Caco-2 (cell line): ENCODE data around the gene EFNA4. TPM values are rescaled to one million over a fixed set of nuclear protein-coding genes. Genes with fewer than 3 reads are reported as not detected.

Experiments
- BruUV-seq: library from RNA; stranded (reverse); fragments of 400-500 nt; replicated peaks from 2 replicates; lab custom pipeline; 2021; lab: Mats Ljungman, UMichigan
- CTCF ChIA-PET: fragments of 300-600 bp; sonication (Branson Sonifier 250); formaldehyde crosslinking; loops from one replicate; lab custom pipeline; 2022; ENCODE audit warnings: antibody characterized with exemption; lab: Charles Lee
- POLR2A ChIA-PET: fragments of 300-600 bp; sonication (Branson Sonifier 250); formaldehyde crosslinking; loops from one replicate; lab custom pipeline; 2022; ENCODE audit warnings: antibody characterized with exemption; lab: Charles Lee
- DNase-seq, 2 experiments: peaks; one replicate each; pipeline versions ENCODE4 v3.0.0 to v3.0.0-alpha.2; 2020 to 2022
- H3K27me3 ChIP-seq: replicated peaks from 2 replicates; pipeline ENCODE4 v1.6.0; 2011; ENCODE audit warnings: low read length; ENCODE audit not compliant: control insufficient read depth, insufficient read depth
- H3K36me3 ChIP-seq: 2 replicates; pipeline ENCODE4 v1.5.1; 2011; ENCODE audit warnings: low read length; ENCODE audit not compliant: control insufficient read depth, insufficient read depth
- H3K4me1 ChIP-seq: fragments of 250-450 bp; sonication (Bioruptor Pico); 2 replicates; pipeline ENCODE4 v1.5.1; 2020; ENCODE audit warnings: mild to moderate bottlenecking
- H3K4me3 ChIP-seq: 2 replicates; pipeline ENCODE4 v1.5.1; 2011; ENCODE audit warnings: low read depth, mild to moderate bottlenecking, control low read depth, low read length
- H3K9me3 ChIP-seq: fragments of 250-450 bp; sonication (Bioruptor Pico); 2 replicates; pipeline ENCODE4 v1.5.1; 2020; ENCODE audit warnings: mild to moderate bottlenecking, moderate library complexity
- H3K27ac Mint-ChIP-seq: one replicate; pipeline ENCODE4 v1.8.0; 2022; ENCODE audit warnings: mixed read lengths; ENCODE audit not compliant: unreplicated experiment
- H3K27me3 Mint-ChIP-seq: one replicate; pipeline ENCODE4 v1.8.0; 2022; ENCODE audit warnings: mixed read lengths; ENCODE audit not compliant: insufficient read depth, unreplicated experiment
- H3K36me3 Mint-ChIP-seq: one replicate; pipeline ENCODE4 v1.8.0; 2022; ENCODE audit warnings: mild to moderate bottlenecking, mixed read lengths; ENCODE audit not compliant: insufficient read depth, unreplicated experiment
- H3K4me1 Mint-ChIP-seq: one replicate; pipeline ENCODE4 v1.8.0; 2022; ENCODE audit warnings: low read depth, mixed read lengths; ENCODE audit not compliant: unreplicated experiment
- H3K4me3 Mint-ChIP-seq: one replicate; pipeline ENCODE4 v1.8.0; 2022; ENCODE audit warnings: mild to moderate bottlenecking, moderate library complexity, mixed read lengths; ENCODE audit not compliant: unreplicated experiment
- H3K9me3 Mint-ChIP-seq: one replicate; pipeline ENCODE4 v1.8.0; 2022; ENCODE audit warnings: mixed read lengths; ENCODE audit not compliant: unreplicated experiment
- CTCF ChIP-seq, 2 experiments: fragments of 200-600 bp in 1 of 2; IDR thresholded peaks; 1 replicate in 1 of 2; 2 replicates in 1 of 2; pipeline versions ENCODE4 v1.5.1 to v1.8.0; 2011 to 2022; ENCODE audit warnings: antibody characterized with exemption in 1 of 2, control low read depth in 1 of 2, inconsistent platforms in 1 of 2, low read depth in 1 of 2, low read length in 1 of 2, mild to moderate bottlenecking in 1 of 2, moderate library complexity in 1 of 2; ENCODE audit not compliant: insufficient read depth in 1 of 2, severe bottlenecking in 1 of 2, unreplicated experiment in 1 of 2
- intact Hi-C: fragments of 100-400 bp; cut with micrococcal nuclease; formaldehyde crosslinking; loops from one replicate; pipeline ENCODE4 v1.10.0; 2022; ENCODE audit not compliant: unreplicated experiment
- total RNA-seq: library from RNA; stranded (reverse); gene quantifications from 2 replicates; pipeline ENCODE4 v1.2.3, GENCODE V29; 2022

Gene EFNA4
- total RNA-seq, 1 experiment from 2014 or later: 13.8 TPM

GRCh38 chr1:155024315-155024714 is 39.2 kb upstream of the EFNA4 start:
- no peaks in the 10 kb centered on the region for H3K9me3 Mint-ChIP-seq
- peaks cover 25% of the 10 kb centered on the region for H3K4me1 Mint-ChIP-seq
- Histone ChIP-seq H3K4me3 (no peak overlapping the region), H3K9me3 (no peaks in the 10 kb centered on the region), H3K27me3 (no peaks in the 10 kb centered on the region), H3K4me1 (peaks cover 10% of the 10 kb centered on the region), H3K36me3 (no peaks in the 10 kb centered on the region)
- BruUV-seq: no TSS peak
- intact Hi-C loops: no loop called here
- no peak overlapping the region for H3K27ac Mint-ChIP-seq
- no peak for TF ChIP-seq CTCF (IDR thresholded peaks at IDR 0.05; ENCODE audit: insufficient read depth in 1 of 2, low read depth in 1 of 2, low read length in 1 of 2, severe bottlenecking in 1 of 2, unreplicated experiment in 1 of 2)
- ChIA-PET POLR2A (no interaction called here), CTCF (interaction anchor here (1.0 kb wide), 2 partner anchors 27 to 81 kb away, joined by 3 to 4 read pairs; partner anchors contain the start of gene ADAM15)
- no peaks in the 10 kb centered on the region for H3K27me3 Mint-ChIP-seq
- H3K36me3 Mint-ChIP-seq: peaks cover 27% of the 10 kb centered on the region
- DNase-seq: no peak
- H3K4me3 Mint-ChIP-seq: no peak overlapping the region

GRCh38 chr1:155026154-155026553 is 37.4 kb upstream of the EFNA4 start:
- H3K9me3 Mint-ChIP-seq: no peaks in the 10 kb centered on the region
- POLR2A ChIA-PET: no interaction called here
- no peak for DNase-seq
- BruUV-seq: no TSS peak
- Histone ChIP-seq H3K9me3 (no peaks in the 10 kb centered on the region), H3K27me3 (no peaks in the 10 kb centered on the region), H3K4me1 (peaks cover 10% of the 10 kb centered on the region), H3K4me3 (no peak overlapping the region), H3K36me3 (no peaks in the 10 kb centered on the region)
- no peak overlapping the region for H3K27ac Mint-ChIP-seq
- no peak overlapping the region for H3K4me3 Mint-ChIP-seq
- intact Hi-C loops: no loop called here
- H3K27me3 Mint-ChIP-seq: no peaks in the 10 kb centered on the region
- H3K4me1 Mint-ChIP-seq: peaks cover 14% of the 10 kb centered on the region
- CTCF ChIA-PET: interaction anchor here (1.1 kb wide), 1 partner anchor 8 kb away, joined by 3 read pairs; no protein-coding TSS in a partner anchor
- H3K36me3 Mint-ChIP-seq: peaks cover 9% of the 10 kb centered on the region
- TF ChIP-seq CTCF (IDR thresholded peaks at IDR 0.05; ENCODE audit: insufficient read depth in 1 of 2, low read depth in 1 of 2, low read length in 1 of 2, severe bottlenecking in 1 of 2, unreplicated experiment in 1 of 2): no peak

- no peaks in the 10 kb centered on the region for H3K9me3 ChIP-seq
- Mint-ChIP-seq H3K4me3 (no peak overlapping the region), H3K27me3 (no peaks in the 10 kb centered on the region), H3K9me3 (no peaks in the 10 kb centered on the region), H3K27ac (no peak overlapping the region), H3K36me3 (peaks cover 5% of the 10 kb centered on the region), H3K4me1 (peaks cover 11% of the 10 kb centered on the region)
- ChIA-PET POLR2A (no interaction called here), CTCF (interaction anchor here (1.1 kb wide), 1 partner anchor 9 kb away, joined by 3 read pairs; no protein-coding TSS in a partner anchor)
- H3K4me1 ChIP-seq: peaks cover 10% of the 10 kb centered on the region
- no TSS peak for BruUV-seq
- no peaks in the 10 kb centered on the region for H3K36me3 ChIP-seq
- H3K27me3 ChIP-seq: no peaks in the 10 kb centered on the region
- H3K4me3 ChIP-seq: no peak overlapping the region
- intact Hi-C loops: no loop called here
- DNase-seq: no peak
- TF ChIP-seq CTCF (IDR thresholded peaks at IDR 0.05; ENCODE audit: insufficient read depth in 1 of 2, low read depth in 1 of 2, low read length in 1 of 2, severe bottlenecking in 1 of 2, unreplicated experiment in 1 of 2): no peak
These were observed 37.0 kb upstream of the EFNA4 start for GRCh38 chr1:155026588-155026987.
